Astrocyte (in vitro differentiated cells and primary cell): ENCODE measurements around the gene ATP6V0D1.

Experiments used
- CTCF ChIP-seq: IDR thresholded peaks from 2 replicates; pipeline ENCODE4 v1.5.1; 2011; ENCODE audit warnings: low read depth, mild to moderate bottlenecking, inconsistent platforms, low read length, moderate library complexity; ENCODE audit not compliant: insufficient read depth
- EZH2 ChIP-seq: IDR thresholded peaks from 2 replicates; pipeline ENCODE4 v1.6.1; 2012; ENCODE audit warnings: mild to moderate bottlenecking, low read length, inconsistent platforms; ENCODE audit not compliant: insufficient read depth

GRCh38 chr16:67462279-67462655, 18.7 kb downstream of the ATP6V0D1 start:
- TF ChIP-seq EZH2 (no peak), CTCF (no peak)
